HFFc6 (cell line): Measurements from ENCODE around the gene TLE4. TPM values are rescaled to one million over a fixed set of nuclear protein-coding genes. Genes with fewer than 3 reads are reported as not detected.

Experiments
- DNase-seq: peaks from one replicate; pipeline ENCODE4 v3.0.0-alpha.2; 2018
- H3K27ac Mint-ChIP-seq: 2 replicates; pipeline ENCODE4 v1.8.0; 2020; ENCODE audit warnings: mild to moderate bottlenecking, mixed read lengths
- H3K27me3 Mint-ChIP-seq: 2 replicates; pipeline ENCODE4 v1.8.0; 2021; ENCODE audit warnings: mild to moderate bottlenecking, moderate library complexity, mixed read lengths; ENCODE audit not compliant: insufficient read depth
- H3K36me3 Mint-ChIP-seq: 2 replicates; pipeline ENCODE4 v1.8.0; 2021; ENCODE audit warnings: low read depth, mixed read lengths
- H3K4me1 Mint-ChIP-seq: 2 replicates; pipeline ENCODE4 v1.8.0; 2020; ENCODE audit warnings: low read depth, mixed read lengths
- H3K4me3 Mint-ChIP-seq: 2 replicates; pipeline ENCODE4 v1.8.0; 2020; ENCODE audit warnings: mild to moderate bottlenecking, moderate library complexity, mixed read lengths
- H3K9me3 Mint-ChIP-seq: 2 replicates; pipeline ENCODE4 v1.8.0; 2020; ENCODE audit warnings: mild to moderate bottlenecking, mixed read lengths
- total RNA-seq, 6 experiments: library from RNA; stranded (reverse); fragmentation: NEBNext Ultra II Directional; extraction: Animal tissue kit (Norgen Biotek cat#: 25700); gene quantifications; 2 replicates in 1 of 6; 3 replicates in 5 of 6; pipeline ENCODE4 v1.2.3, GENCODE V29; 2021
- TF ChIP-seq, protein P1 (sequence below): fragments of 200-600 bp; sonication (generic); IDR thresholded peaks from 2 replicates; pipeline ENCODE4 v1.5.0; 2021; ENCODE audit warnings: antibody characterized with exemption, mild to moderate bottlenecking

The TLE4 gene
- total RNA-seq, 6 experiments from 2014 or later, result 126 to 186 (median 139) TPM

- Mint-ChIP-seq H3K4me1 (peaks cover 45% of the 10 kb centered on the region), H3K4me3 (peak overlapping the region; percentile 79), H3K9me3 (no peaks in the 10 kb centered on the region), H3K36me3 (no peaks in the 10 kb centered on the region), H3K27ac (peak overlapping the region; percentile 94), H3K27me3 (peaks cover 9% of the 10 kb centered on the region)
- TF ChIP-seq, protein P1, sequence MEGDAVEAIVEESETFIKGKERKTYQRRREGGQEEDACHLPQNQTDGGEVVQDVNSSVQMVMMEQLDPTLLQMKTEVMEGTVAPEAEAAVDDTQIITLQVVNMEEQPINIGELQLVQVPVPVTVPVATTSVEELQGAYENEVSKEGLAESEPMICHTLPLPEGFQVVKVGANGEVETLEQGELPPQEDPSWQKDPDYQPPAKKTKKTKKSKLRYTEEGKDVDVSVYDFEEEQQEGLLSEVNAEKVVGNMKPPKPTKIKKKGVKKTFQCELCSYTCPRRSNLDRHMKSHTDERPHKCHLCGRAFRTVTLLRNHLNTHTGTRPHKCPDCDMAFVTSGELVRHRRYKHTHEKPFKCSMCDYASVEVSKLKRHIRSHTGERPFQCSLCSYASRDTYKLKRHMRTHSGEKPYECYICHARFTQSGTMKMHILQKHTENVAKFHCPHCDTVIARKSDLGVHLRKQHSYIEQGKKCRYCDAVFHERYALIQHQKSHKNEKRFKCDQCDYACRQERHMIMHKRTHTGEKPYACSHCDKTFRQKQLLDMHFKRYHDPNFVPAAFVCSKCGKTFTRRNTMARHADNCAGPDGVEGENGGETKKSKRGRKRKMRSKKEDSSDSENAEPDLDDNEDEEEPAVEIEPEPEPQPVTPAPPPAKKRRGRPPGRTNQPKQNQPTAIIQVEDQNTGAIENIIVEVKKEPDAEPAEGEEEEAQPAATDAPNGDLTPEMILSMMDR, result no peak
- DNase-seq, result no peak
These were observed 192.0 kb downstream of the TLE4 start for GRCh38 chr9:79763671-79764285.

- no peaks in the 10 kb centered on the region for H3K9me3 Mint-ChIP-seq
- H3K4me1 Mint-ChIP-seq, result peaks cover 41% of the 10 kb centered on the region
- H3K36me3 Mint-ChIP-seq, result no peaks in the 10 kb centered on the region
- peak overlapping the region; percentile 79 for H3K4me3 Mint-ChIP-seq
- TF ChIP-seq, protein P1, result no peak
- H3K27ac Mint-ChIP-seq, result peak overlapping the region; percentile 94
- H3K27me3 Mint-ChIP-seq, result peaks cover 10% of the 10 kb centered on the region
- peak; percentile 99 for DNase-seq
These were observed 192.6 kb downstream of the TLE4 start for GRCh38 chr9:79764374-79764773.

DNA sequence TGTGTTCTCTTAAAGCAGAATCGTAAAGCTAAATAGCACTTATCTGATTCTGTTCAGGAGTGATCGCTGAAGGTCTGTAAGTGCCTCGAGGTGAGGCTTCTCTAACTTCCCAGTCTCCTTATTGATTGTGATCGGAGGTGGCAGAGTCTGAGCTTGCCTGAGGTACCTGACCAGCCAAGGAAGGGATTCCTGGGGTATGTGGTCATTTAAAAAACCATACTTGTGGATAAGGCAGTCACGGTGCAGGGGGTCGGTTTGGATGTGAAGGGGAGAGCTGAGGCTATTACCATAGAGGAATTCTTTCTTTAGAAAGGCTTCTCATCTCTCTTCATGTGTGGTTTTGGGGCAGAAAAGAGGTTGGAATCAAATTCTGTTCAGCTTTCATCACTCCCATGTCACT is 193.7 kb downstream of the TLE4 start:
- peaks cover 34% of the 10 kb centered on the region for H3K4me1 Mint-ChIP-seq
- no peaks in the 10 kb centered on the region for H3K9me3 Mint-ChIP-seq
- no peak overlapping the region for H3K27ac Mint-ChIP-seq
- H3K4me3 Mint-ChIP-seq, result no peak overlapping the region
- TF ChIP-seq, protein P1, result no peak
- peaks cover 14% of the 10 kb centered on the region for H3K27me3 Mint-ChIP-seq
- DNase-seq, result no peak
- no peaks in the 10 kb centered on the region for H3K36me3 Mint-ChIP-seq

GRCh38 chr9:79766091-79766490 is 194.3 kb downstream of the TLE4 start:
- no peaks in the 10 kb centered on the region for H3K9me3 Mint-ChIP-seq
- DNase-seq, result no peak
- H3K4me3 Mint-ChIP-seq, result no peak overlapping the region
- TF ChIP-seq, protein P1, result no peak
- peaks cover 14% of the 10 kb centered on the region for H3K27me3 Mint-ChIP-seq
- H3K27ac Mint-ChIP-seq, result no peak overlapping the region
- H3K36me3 Mint-ChIP-seq, result no peaks in the 10 kb centered on the region
- H3K4me1 Mint-ChIP-seq, result peaks cover 34% of the 10 kb centered on the region

DNA sequence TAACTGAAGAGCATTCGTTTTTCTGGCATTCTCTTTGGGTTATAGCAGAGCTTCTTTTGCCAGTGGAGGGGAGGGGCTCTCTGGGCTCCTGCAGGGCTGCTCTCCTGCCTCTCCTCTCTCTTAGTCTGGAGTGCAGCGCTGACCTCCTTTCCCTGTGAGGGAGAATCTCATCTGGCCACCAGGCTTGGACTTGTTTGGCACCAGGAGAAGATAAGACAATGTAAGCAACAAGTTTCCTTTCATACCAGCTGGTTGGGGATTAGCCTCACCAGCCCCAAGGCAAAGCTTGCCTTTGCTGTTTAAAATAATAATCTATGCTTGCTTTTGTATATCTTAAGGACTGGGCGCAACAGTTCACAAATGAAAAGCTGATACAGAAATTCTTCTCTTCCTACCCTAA is 196.4 kb downstream of the TLE4 start:
- peaks cover 34% of the 10 kb centered on the region for H3K4me1 Mint-ChIP-seq
- H3K27ac Mint-ChIP-seq, result no peak overlapping the region
- no peaks in the 10 kb centered on the region for H3K36me3 Mint-ChIP-seq
- no peak for DNase-seq
- no peaks in the 10 kb centered on the region for H3K9me3 Mint-ChIP-seq
- peaks cover 14% of the 10 kb centered on the region for H3K27me3 Mint-ChIP-seq
- H3K4me3 Mint-ChIP-seq, result no peak overlapping the region; the same call in 1 of the 2 replicates
- TF ChIP-seq, protein P1, result no peak
